CD8-positive, alpha-beta memory T cell (primary cell): ENCODE results near the gene PACS2. TPM values are rescaled to one million over a fixed set of nuclear protein-coding genes. Genes with fewer than 3 reads are reported as not detected.

Experiments
- CTCF ChIA-PET: fragments of 350-600 bp; sonication (Branson Sonifier 250); formaldehyde crosslinking; loops from one replicate; lab custom pipeline; 2021; ENCODE audit warnings: antibody characterized with exemption; lab: Charles Lee
- POLR2A ChIA-PET: fragments of 350-600 bp; sonication (Branson Sonifier 250); formaldehyde crosslinking; loops from one replicate; lab custom pipeline; 2021; ENCODE audit warnings: antibody characterized with exemption; lab: Charles Lee
- DNase-seq, 5 donors: peaks; one replicate each; pipeline versions ENCODE4 v3.0.0 to v3.0.0-alpha.2; 2020 to 2022; ENCODE audit warnings: mixed read lengths in 1 of 5
- H3K27ac ChIP-seq: one replicate; pipeline ENCODE4 v1.7.0; 2013; ENCODE audit warnings: low read depth, mild to moderate bottlenecking, low read length, moderate library complexity
- H3K27me3 ChIP-seq: 2 replicates; pipeline ENCODE4 v1.7.0; 2013; ENCODE audit warnings: low read length, mild to moderate bottlenecking; ENCODE audit not compliant: insufficient read depth, poor library complexity, severe bottlenecking
- H3K36me3 ChIP-seq: 2 replicates; pipeline ENCODE4 v1.7.0; 2013; ENCODE audit warnings: mild to moderate bottlenecking, low read length, moderate library complexity; ENCODE audit not compliant: insufficient read depth
- H3K4me1 ChIP-seq: 2 replicates; pipeline ENCODE4 v1.7.0; 2013; ENCODE audit warnings: mild to moderate bottlenecking, low read length, moderate library complexity; ENCODE audit not compliant: insufficient read depth
- H3K4me3 ChIP-seq: 2 replicates; pipeline ENCODE4 v1.7.0; 2013; ENCODE audit warnings: mild to moderate bottlenecking, low read length
- H3K9me3 ChIP-seq: 2 replicates; pipeline ENCODE4 v1.7.0; 2013; ENCODE audit warnings: mild to moderate bottlenecking, low read length
- H3K27ac Mint-ChIP-seq, 8 donors: one replicate each; pipeline ENCODE4 v1.8.0; 2020 to 2021; ENCODE audit warnings: mixed read lengths in 8 of 8, mild to moderate bottlenecking in 6 of 8, inconsistent platforms in 3 of 8, moderate library complexity in 3 of 8
- H3K27me3 Mint-ChIP-seq, 2 donors: one replicate each; pipeline ENCODE4 v1.8.0; 2020 to 2021; ENCODE audit warnings: mixed read lengths in 2 of 2, mild to moderate bottlenecking in 1 of 2, moderate library complexity in 1 of 2
- H3K36me3 Mint-ChIP-seq, 3 donors: one replicate each; pipeline ENCODE4 v1.8.0; 2020 to 2021; ENCODE audit warnings: mixed read lengths in 3 of 3, inconsistent platforms in 1 of 3, mild to moderate bottlenecking in 1 of 3
- H3K4me1 Mint-ChIP-seq, 3 donors: one replicate each; pipeline ENCODE4 v1.8.0; 2020 to 2021; ENCODE audit warnings: mixed read lengths in 3 of 3, inconsistent platforms in 1 of 3, mild to moderate bottlenecking in 1 of 3
- H3K4me3 Mint-ChIP-seq, 7 donors: one replicate each; pipeline ENCODE4 v1.8.0; 2020 to 2021; ENCODE audit warnings: mixed read lengths in 7 of 7, mild to moderate bottlenecking in 6 of 7, moderate library complexity in 4 of 7, inconsistent platforms in 2 of 7
- H3K9me3 Mint-ChIP-seq, 5 donors: one replicate each; pipeline ENCODE4 v1.8.0; 2020 to 2022; ENCODE audit warnings: mixed read lengths in 5 of 5, mild to moderate bottlenecking in 3 of 5, moderate library complexity in 2 of 5, inconsistent platforms in 1 of 5
- polyA plus RNA-seq: library from polyadenylated mRNA; unstranded; fragments of 300-500 nt; fragmentation: Illumina TruSeq; gene quantifications from one replicate; pipeline ENCODE4 v1.2.3, GENCODE V29; 2021
- total RNA-seq, 2 experiments: library from RNA; stranded (reverse); gene quantifications; one replicate each; pipeline ENCODE4 v1.2.3, GENCODE V29; 2021

Gene PACS2
- total and polyA plus RNA-seq, 3 experiments from 2014 or later = 6.5 to 32.9 (median 31.0) TPM

DNA sequence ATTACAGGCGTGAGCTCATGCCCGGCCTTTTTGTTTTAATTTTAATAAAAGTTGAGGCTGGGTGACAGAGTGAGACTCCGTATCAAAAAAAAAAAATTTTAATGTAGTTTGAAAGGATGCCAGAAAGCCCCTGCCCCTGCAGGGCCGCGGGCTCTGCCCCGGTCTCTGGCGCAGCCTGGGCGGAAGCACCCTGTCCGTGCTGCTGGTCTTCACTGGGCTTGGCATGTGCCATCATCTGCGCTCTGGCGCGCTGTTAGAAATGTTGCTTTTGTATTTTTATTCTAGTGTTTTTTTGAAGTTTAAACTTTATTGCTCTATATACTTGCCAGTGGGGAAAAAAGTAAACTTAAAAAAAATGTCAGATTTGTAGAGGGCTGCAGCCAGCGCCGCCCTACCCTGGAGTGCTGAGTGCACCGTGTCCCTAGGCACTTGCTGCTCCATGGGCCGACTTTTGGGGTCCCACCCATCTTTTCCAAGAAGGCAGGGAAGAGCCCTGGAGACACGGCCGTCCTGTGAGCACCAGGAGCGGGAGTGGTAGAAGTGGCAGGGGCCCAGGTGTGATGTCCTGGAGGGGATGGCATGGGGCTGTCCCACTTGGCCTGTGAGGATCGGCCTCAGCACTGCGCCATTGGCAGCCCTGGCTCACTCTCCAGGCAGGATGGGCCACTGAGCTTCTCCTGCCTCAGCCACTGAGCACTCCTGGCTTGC lies 109.1 kb downstream of the PACS2 start:
- POLR2A ChIA-PET = no interaction called here
- Mint-ChIP-seq H3K4me1 (peaks cover 34 to 54% (median 35%) of the 10 kb centered on the region in 3 donors), H3K27me3 (peaks cover 0 to 2% of the 10 kb centered on the region in 2 donors), H3K9me3 (no peaks in the 10 kb centered on the region), H3K36me3 (peaks cover 0 to 16% (median 3%) of the 10 kb centered on the region in 3 donors), H3K27ac (peak overlapping the region in 3 of 8 donors; percentile 19 to 71 (median 60)), H3K4me3 (peak overlapping the region in 3 of 7 donors; percentile 1 to 74 (median 32))
- H3K27ac ChIP-seq = no peak overlapping the region
- CTCF ChIA-PET = no interaction called here
- no peaks in the 10 kb centered on the region for H3K27me3 ChIP-seq
- H3K4me3 ChIP-seq = no peak overlapping the region
- H3K4me1 ChIP-seq = peaks cover 30% of the 10 kb centered on the region
- no peaks in the 10 kb centered on the region for H3K9me3 ChIP-seq
- DNase-seq = no peak
- no peaks in the 10 kb centered on the region for H3K36me3 ChIP-seq

DNA sequence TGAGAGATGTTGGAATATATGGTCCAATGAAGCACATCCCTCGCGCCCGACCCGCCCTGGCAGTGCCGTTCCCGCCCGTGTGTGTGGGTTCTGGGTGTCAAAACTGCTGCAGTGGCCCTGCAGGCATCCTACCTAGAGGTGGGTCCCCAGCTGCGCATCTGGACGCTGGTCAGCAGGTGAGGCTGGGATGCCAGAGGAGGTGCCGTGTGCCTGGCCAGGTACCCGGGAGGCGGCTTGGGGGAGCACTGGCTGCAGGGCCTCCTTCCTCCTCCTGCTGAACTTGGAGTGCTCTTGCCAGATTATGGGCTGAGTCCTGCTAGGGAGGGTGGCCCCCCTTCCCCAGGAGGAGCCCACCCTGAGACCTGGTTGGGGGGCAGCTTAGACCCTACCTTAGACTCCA lies 110.3 kb downstream of the PACS2 start:
- Mint-ChIP-seq H3K4me1 (peaks cover 34 to 54% (median 35%) of the 10 kb centered on the region in 3 donors), H3K4me3 (no peak overlapping the region), H3K36me3 (peaks cover 0 to 18% (median 3%) of the 10 kb centered on the region in 3 donors), H3K27ac (no peak overlapping the region), H3K27me3 (no peaks in the 10 kb centered on the region), H3K9me3 (no peaks in the 10 kb centered on the region)
- Histone ChIP-seq H3K4me3 (no peak overlapping the region), H3K27ac (no peak overlapping the region), H3K36me3 (no peaks in the 10 kb centered on the region), H3K4me1 (peaks cover 22% of the 10 kb centered on the region), H3K9me3 (no peaks in the 10 kb centered on the region), H3K27me3 (no peaks in the 10 kb centered on the region)
- CTCF ChIA-PET = no interaction called here
- POLR2A ChIA-PET = interaction anchor here (0.7 kb wide), 1 partner anchor 9 kb away, joined by 3 read pairs; no protein-coding TSS in a partner anchor
- no peak for DNase-seq

DNA sequence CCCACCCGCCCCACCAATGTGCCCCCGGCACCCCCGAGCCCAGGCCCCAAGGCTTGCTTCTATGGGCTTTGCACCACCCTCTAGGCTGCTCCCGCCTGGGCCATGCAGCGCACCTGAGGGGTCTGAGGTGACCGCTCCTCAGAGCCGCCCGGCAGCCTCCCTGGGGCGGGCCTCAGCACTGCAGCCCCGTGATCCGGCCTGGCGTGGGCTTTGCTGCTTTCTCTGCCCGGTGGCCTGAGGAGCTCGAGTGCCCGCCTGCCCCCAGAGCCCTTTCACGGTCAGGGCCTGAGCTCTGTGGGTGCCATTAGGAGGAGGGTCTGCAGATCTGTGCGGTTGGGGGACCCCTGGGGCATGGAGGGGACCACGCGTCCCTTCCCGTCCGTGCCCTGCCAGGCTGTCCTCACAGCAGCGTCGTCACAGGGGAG lies 111.3 kb downstream of the PACS2 start:
- Histone ChIP-seq H3K27ac (no peak overlapping the region), H3K9me3 (no peaks in the 10 kb centered on the region), H3K4me1 (peaks cover 17% of the 10 kb centered on the region), H3K4me3 (no peak overlapping the region), H3K27me3 (no peaks in the 10 kb centered on the region), H3K36me3 (no peaks in the 10 kb centered on the region)
- no peaks in the 10 kb centered on the region for H3K9me3 Mint-ChIP-seq
- peaks cover 3 to 27% (median 6%) of the 10 kb centered on the region in 3 donors for H3K36me3 Mint-ChIP-seq
- ChIA-PET CTCF (no interaction called here), POLR2A (no interaction called here)
- no peak overlapping the region for H3K27ac Mint-ChIP-seq
- no peaks in the 10 kb centered on the region for H3K27me3 Mint-ChIP-seq
- no peak for DNase-seq
- H3K4me3 Mint-ChIP-seq = no peak overlapping the region
- H3K4me1 Mint-ChIP-seq = peaks cover 36 to 51% (median 38%) of the 10 kb centered on the region in 3 donors

DNA sequence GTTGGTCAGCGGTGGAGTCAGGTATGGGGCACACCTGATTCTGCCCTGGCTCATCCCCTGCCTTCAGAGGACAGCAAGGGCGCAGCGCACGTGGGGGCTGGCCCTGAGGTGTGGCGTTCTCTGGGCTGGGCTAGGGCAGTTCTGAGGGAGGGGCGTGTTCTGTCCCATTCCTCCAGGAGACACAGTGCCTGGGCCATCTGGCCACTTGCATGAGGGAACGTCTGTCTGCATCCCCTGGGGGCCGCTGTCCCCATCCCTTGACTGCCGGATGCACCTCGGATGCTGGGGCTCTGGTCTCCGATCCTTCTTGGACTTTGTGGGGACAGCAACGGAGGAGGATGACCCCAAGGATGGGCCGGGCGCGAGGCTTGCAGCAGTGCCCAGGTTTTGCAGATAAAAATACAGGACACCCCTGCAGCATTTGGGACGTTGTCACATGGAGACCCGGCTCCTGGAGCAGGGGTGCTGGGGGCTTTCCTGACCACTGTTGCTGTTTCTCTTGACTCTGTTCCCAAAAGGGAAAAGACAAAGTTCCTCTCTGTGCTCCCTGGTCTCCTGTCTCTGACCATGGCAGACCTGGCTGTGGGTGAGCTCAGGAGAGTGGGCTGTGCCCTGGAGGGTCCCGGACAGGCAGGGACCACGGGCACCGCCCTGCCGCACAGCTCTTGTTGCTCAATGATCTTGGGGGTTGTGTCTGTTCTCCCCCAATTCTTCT lies 112.0 kb downstream of the PACS2 start:
- Histone ChIP-seq H3K27me3 (no peaks in the 10 kb centered on the region), H3K4me1 (peaks cover 10% of the 10 kb centered on the region), H3K27ac (no peak overlapping the region), H3K9me3 (no peaks in the 10 kb centered on the region), H3K4me3 (no peak overlapping the region), H3K36me3 (no peaks in the 10 kb centered on the region)
- Mint-ChIP-seq H3K9me3 (no peaks in the 10 kb centered on the region), H3K27ac (peak overlapping the region in 1 of 8 donors; percentile 63), H3K27me3 (no peaks in the 10 kb centered on the region), H3K36me3 (peaks cover 3 to 32% (median 7%) of the 10 kb centered on the region in 3 donors), H3K4me3 (no peak overlapping the region), H3K4me1 (peaks cover 29 to 43% (median 34%) of the 10 kb centered on the region in 3 donors)
- DNase-seq = no peak
- ChIA-PET CTCF (interaction anchor here (1.1 kb wide), 1 partner anchor 55 kb away, joined by 3 read pairs; no protein-coding TSS in a partner anchor), POLR2A (no interaction called here)

DNA sequence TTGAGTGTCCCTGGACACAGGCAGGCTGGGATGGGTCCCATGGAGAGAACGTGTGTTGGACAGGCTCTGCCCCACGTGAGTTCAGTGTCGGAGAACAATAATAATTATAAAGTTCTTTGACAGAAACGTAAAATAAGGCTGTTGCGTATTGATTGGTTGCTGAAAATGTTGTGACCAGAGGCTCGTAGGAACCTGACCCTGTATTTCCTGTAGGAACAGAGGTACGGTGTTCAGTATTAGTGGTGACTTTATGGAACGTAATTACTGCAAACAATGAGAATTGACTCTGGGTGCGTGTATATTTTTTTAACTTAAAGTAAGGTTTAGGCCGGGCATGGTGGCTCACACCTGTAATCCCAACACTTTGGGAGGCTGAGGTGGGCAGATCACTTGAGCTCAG lies 112.9 kb downstream of the PACS2 start:
- H3K9me3 Mint-ChIP-seq = no peaks in the 10 kb centered on the region
- Histone ChIP-seq H3K27me3 (no peaks in the 10 kb centered on the region), H3K27ac (no peak overlapping the region), H3K4me3 (no peak overlapping the region), H3K36me3 (no peaks in the 10 kb centered on the region), H3K4me1 (peaks cover 3% of the 10 kb centered on the region), H3K9me3 (no peaks in the 10 kb centered on the region)
- peak overlapping the region in 2 of 8 donors; percentile 14 to 50 for H3K27ac Mint-ChIP-seq
- H3K36me3 Mint-ChIP-seq = peaks cover 3 to 32% (median 7%) of the 10 kb centered on the region in 3 donors
- no peaks in the 10 kb centered on the region for H3K27me3 Mint-ChIP-seq
- no peak for DNase-seq
- H3K4me3 Mint-ChIP-seq = no peak overlapping the region
- H3K4me1 Mint-ChIP-seq = peaks cover 23 to 35% (median 27%) of the 10 kb centered on the region in 3 donors
- ChIA-PET CTCF (interaction anchor here (1.1 kb wide), 1 partner anchor 55 kb away, joined by 3 read pairs; no protein-coding TSS in a partner anchor), POLR2A (no interaction called here)

DNA sequence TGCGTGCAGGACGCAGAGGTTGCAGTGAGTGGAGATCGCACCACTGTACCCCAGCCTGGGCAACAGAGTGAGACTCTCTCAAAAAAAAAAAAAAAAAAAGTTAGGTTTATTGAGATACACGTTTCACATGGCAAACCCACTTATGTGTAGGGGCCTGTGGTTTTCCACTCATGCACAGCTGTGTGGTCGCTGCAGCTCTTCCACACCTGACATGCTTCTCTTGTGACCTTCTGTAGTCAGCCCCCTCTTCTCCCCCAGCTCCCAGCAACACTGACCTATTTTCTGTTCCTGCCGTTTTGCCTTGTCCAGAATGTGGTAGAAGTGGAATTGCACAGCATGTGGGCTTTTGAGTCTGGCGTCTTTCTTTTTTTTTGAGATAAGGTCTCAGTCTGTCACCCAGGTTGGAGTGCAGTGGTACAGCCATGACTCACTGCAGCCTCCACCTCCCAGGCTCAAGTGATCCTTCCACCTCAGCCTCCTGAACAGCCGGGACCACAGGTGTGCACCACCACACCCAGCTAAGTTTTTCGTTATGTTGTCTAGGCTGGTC lies 113.5 kb downstream of the PACS2 start:
- peaks cover 3 to 32% (median 7%) of the 10 kb centered on the region in 3 donors for H3K36me3 Mint-ChIP-seq

DNA sequence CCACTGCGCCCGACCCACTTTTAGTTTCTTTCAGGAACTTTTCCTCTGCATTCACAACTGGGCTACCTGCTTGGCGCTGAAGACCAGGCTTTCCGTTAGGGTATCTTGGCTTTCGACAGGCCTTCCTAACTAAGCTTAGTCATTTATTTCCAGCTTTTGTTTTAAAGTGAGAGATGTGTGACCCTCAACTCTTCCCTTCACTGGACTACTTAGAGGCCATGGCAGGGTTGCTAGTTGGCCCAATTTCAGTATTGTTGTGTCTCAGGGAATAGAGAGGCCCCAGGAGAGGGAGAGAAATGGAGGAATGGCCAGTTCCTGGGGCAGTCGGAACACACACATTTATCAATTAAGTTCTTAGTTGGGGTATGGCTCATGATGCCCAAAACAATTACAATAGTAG lies 115.5 kb downstream of the PACS2 start:
- no peaks in the 10 kb centered on the region for H3K27me3 ChIP-seq
- no peak for DNase-seq
- Mint-ChIP-seq H3K4me1 (peaks cover 19 to 32% (median 21%) of the 10 kb centered on the region in 3 donors), H3K9me3 (no peaks in the 10 kb centered on the region), H3K27ac (no peak overlapping the region), H3K36me3 (peaks cover 3 to 30% (median 7%) of the 10 kb centered on the region in 3 donors), H3K27me3 (no peaks in the 10 kb centered on the region), H3K4me3 (no peak overlapping the region)
- H3K9me3 ChIP-seq = no peaks in the 10 kb centered on the region
- no peak overlapping the region for H3K27ac ChIP-seq
- H3K4me1 ChIP-seq = no peaks in the 10 kb centered on the region
- ChIA-PET CTCF (no interaction called here), POLR2A (no interaction called here)
- H3K4me3 ChIP-seq = no peak overlapping the region
- no peaks in the 10 kb centered on the region for H3K36me3 ChIP-seq

More for the DNA sequence above, 113.5 kb downstream of the PACS2 start:
- H3K4me1 Mint-ChIP-seq = peaks cover 18 to 29% (median 22%) of the 10 kb centered on the region in 3 donors
- H3K4me1 ChIP-seq = no peaks in the 10 kb centered on the region
- peak overlapping the region in 1 of 7 donors; percentile 30 for H3K4me3 Mint-ChIP-seq
- no peaks in the 10 kb centered on the region for H3K36me3 ChIP-seq
- ChIA-PET POLR2A (no interaction called here), CTCF (interaction anchor here (1.1 kb wide), 1 partner anchor 54 kb away, joined by 3 read pairs; no protein-coding TSS in a partner anchor)
- no peaks in the 10 kb centered on the region for H3K9me3 ChIP-seq
- DNase-seq = no peak
- H3K27me3 Mint-ChIP-seq = no peaks in the 10 kb centered on the region
- peak overlapping the region in 4 of 8 donors; percentile 27 to 71 (median 63) for H3K27ac Mint-ChIP-seq
- H3K27ac ChIP-seq = no peak overlapping the region
- no peaks in the 10 kb centered on the region for H3K27me3 ChIP-seq
- H3K9me3 Mint-ChIP-seq = no peaks in the 10 kb centered on the region
- H3K4me3 ChIP-seq = no peak overlapping the region
